Activated CD4-positive, CD25-positive, alpha-beta regulatory T cell (primary cell): ENCODE measurements around the gene MRPL49.
A peak's percentile ranks its signal among the peaks of the same experiment; 100 is the strongest.

Source experiments
- DNase-seq, 4 experiments: peaks; one replicate each; lab custom pipeline; 2025; lab: John Stamatoyannopoulos, UW

Gene MRPL49

GRCh38 chr11:65102142-65103095 is 19.7 kb upstream of the MRPL49 start:
- DNase-seq, result no peak

GRCh38 chr11:65103476-65103875 is 18.6 kb upstream of the MRPL49 start:
- no peak for DNase-seq

DNA sequence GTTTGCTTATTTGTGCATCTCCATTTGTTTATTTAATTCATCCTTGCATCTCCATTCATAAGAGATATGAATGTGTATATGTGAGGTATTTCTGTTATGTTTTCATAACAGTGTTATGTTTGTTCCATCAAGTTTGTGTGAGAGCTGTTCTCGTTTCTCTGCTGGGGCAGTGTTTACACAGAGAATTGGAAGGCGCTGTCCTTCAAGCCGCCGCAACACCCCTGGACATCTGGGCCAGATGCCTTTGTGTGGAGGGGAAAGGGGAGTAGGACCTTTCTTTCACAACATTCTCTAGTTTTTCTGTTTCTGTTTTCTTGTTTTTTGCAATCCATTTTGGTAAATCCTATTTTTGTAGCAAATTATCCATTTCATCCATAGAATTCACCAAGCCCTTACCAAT is 17.5 kb upstream of the MRPL49 start:
- DNase-seq, result no peak

DNA sequence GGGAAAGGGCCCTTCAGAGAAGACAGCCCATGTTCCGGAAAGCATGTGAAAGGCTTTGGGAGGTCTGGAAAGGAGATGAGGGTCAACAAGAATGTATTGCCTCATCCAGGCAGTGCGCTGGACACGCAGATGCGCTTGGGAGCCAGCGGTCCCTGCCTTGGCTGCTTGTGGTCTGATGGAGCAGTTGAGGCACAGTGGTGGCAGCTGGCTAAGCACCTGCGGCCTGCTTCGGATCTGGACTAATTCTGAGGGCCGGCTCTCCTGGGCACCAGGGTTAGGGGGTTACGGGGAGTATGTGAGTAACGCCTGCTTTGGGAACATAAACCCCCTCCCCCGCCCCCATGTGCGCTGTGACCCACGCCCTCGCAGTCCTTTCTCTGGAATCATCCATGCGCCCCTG is 15.0 kb upstream of the MRPL49 start:
- DNase-seq, result no peak

DNA sequence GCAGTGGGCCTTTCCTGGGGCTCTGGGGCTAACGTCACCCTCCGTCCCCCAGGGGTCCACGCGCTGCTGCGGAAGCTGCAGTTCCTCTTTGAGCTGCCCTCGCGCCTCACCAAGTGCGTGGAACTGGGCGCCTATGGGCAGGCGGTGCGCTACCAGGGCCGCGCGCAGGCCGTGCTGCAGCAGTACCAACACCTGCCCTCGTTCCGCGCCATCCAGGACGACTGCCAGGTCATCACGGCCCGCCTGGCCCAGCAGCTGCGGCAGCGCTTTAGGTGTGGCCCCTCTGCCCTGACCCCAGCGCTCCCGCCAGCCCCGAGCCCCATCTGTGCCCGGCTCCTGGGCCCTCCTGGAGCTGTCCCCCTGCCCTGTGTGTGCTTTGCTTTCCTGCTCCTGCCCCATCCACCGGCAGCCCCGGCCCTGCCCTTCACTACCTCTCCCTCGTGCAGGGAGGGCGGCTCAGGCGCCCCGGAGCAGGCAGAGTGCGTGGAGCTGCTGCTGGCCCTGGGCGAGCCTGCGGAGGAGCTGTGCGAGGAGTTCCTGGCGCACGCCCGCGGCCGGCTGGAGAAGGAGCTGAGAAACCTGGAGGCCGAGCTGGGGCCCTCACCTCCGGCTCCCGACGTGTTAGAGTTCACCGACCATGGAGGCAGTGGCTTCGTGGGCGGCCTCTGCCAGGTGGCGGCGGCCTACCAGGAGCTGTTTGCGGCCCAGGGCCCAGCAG is 14.2 kb upstream of the MRPL49 start:
- DNase-seq, result no peak

GRCh38 chr11:65108469-65109123 is 13.5 kb upstream of the MRPL49 start:
- DNase-seq, result no peak

- DNase-seq, result no peak
These were observed 12.6 kb upstream of the MRPL49 start for GRCh38 chr11:65109231-65110198.

DNA sequence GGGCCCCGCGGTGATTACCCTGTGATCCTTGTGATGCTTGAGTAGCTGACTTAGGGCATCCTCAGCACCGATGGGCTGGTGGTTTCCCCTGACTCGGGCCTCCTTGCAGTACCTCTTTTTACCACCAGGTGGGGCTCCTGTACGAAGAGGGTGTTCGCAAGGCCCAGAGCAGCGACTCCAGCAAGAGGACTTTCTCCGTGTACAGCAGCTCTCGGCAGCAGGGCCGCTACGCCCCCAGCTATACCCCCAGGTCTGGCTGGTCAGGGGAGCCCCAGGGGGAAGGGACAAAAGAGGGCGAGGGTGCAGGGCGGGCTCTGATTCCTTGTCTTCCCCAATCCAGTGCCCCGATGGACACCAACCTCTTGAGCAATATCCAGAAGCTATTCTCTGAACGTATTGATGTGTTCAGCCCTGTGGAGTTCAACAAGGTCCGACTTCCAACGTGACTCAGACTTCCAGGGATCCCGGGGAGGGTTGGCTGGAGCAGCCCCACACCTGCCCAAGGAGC is 11.7 kb upstream of the MRPL49 start:
- DNase-seq, result peak; percentile 83 to 99 (median 92)

DNA sequence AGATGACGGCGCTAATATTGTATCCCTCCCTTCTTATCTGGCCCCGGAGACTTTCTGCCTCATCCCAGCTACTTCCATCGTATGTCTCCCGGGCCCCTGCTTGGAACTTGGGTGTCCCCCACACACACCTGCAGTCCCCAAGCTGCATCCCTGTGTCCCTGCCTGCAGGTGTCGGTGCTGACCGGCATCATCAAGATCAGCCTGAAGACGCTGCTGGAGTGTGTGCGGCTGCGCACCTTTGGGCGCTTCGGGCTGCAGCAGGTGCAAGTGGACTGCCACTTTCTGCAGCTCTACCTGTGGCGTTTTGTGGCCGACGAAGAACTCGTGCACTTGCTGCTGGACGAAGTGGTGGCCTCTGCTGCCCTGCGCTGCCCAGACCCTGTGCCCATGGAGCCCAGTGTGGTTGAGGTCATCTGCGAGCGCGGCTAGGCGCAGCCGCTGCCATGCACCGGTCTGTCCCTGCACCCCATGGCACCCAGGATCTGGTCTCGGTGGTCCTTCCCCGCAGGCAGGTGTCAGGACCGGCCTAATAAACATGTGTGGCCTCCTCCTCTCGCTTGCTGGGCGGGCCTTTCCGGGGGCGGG is 10.9 kb upstream of the MRPL49 start:
- no peak for DNase-seq

DNA sequence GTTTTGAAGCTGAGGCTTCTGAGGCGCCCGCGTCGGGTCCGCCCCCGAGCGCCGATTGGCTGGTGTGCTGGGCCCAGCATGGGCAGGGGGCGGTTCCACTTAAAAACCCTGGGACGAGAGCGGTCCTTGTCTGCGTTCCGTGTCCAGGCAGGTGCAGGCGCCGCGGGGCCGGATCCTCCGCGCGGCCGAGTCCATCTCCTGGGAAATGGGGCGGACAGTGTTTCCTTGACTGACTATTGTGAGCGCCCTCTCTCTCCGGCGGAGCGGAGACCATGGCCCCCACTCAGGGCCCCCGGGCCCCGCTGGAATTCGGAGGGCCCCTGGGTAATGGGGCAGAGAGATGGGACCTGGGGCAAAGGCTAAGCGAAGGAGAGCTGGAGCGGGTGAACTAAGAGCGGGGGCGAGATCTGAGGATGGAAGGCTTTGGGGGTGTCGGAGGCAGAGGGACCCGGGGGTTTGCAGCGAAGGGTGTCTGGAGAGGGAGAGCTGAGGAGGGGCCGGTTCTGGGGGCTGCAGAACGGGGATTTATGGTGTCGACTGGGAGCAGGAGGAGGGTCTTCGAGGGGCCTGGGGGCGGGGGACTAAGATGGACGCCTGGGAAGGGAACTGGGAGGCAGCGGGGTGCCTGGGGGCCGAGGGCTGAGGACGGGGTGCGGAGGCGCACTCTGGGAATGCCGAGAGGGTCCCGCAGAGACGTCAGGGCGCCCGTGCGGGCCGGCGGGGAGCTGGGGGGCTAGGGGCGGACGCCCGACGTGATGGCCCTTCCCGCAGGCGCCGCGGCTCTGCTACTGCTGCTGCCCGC is 10.2 kb upstream of the MRPL49 start, which contains the start of gene TM7SF2:
Gene TM7SF2, plus strand, starts transcription at position 129 of the 802 bp plus-strand sequence. Its CDS starts 144 bp downstream, at position 273.
- peak; percentile 78 to 92 (median 84) for DNase-seq

DNA sequence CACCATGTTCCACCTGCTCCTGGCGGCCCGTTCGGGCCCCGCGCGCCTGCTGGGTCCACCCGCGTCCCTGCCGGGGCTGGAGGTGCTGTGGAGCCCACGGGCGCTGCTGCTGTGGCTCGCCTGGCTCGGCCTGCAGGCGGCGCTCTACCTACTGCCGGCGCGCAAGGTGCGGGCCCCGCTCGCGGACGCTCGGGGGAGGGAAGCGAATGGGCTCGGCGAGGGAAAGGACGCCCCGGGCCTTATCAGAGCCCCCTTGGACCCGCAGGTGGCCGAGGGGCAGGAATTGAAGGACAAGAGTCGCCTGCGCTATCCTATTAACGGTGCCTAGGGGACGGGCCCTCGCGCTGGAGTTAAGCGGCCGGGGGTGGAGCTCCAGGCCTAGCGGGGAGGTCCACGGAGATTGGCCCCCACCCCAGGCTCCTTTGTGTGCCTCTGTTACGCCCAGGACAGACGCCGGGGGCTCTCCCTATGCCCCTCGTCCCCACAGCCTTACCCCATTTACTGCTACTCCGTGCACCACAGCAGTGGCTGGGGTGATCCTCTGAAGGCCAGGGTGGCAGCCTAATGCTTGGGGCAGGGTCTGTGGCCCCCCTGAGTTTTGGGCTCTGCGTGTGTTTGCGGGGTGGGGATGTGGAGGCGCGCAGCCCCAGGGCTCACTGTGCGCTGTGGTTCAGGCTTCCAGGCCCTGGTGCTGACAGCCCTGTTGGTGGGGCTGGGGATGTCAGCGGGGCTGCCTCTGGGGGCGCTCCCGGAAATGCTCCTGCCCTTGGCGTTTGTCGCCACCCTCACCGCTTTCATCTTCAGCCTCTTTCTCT is 9.4 kb upstream of the MRPL49 start:
- DNase-seq, result peak; percentile 44 to 70 (median 61)

- no peak for DNase-seq
These were observed 8.8 kb upstream of the MRPL49 start for GRCh38 chr11:65113361-65113756.

DNA sequence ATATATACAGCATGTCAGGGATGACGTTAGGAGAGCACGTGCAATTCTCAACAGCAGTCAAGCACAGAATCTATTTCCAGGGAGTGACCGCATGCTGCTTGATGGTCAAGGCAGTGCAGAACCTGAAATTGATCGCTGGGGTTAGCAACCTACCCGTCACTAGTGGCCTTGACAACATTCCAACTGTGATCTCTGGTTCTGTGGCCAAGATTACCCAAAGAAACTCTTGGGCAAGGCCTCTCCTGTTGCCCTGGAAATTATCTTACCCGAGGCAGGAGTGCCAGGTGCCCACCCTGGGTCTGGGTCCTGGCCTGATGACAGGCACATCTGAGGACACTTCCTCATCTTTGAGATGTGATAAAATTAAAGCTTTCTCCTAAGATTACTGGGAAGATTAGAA is 8.3 kb upstream of the MRPL49 start:
- no peak for DNase-seq

- DNase-seq, result no peak
These were observed 7.5 kb upstream of the MRPL49 start for GRCh38 chr11:65114538-65115171.

DNA sequence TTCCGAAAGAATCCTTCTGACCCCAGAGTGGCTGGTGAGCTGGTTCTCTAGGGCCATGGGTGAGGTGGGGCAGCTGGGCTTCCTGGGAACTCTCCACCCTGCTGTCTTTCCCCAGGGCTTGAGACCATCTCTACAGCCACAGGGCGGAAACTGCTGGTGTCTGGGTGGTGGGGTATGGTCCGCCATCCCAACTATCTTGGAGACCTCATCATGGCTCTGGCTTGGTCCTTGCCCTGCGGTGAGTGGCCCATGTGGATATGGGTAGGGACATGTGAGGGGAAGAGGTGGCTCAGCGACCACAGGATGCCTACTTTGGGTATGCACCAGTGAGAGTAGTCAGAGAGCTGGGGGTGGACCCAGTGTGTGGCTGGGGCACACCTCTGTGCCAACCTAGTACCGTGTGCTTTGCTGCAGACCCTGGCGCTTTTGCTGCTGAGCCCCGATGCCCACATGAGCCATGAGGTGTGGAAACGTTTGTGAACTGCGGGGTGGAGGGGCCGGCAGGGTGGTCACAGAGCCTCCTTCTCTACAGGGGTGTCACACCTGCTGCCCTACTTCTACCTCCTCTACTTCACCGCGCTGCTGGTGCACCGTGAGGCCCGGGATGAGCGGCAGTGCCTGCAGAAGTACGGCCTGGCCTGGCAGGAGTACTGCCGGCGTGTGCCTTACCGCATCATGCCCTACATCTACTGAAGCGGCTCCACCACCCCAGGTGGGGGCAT is 6.6 kb upstream of the MRPL49 start:
- no peak for DNase-seq

DNA sequence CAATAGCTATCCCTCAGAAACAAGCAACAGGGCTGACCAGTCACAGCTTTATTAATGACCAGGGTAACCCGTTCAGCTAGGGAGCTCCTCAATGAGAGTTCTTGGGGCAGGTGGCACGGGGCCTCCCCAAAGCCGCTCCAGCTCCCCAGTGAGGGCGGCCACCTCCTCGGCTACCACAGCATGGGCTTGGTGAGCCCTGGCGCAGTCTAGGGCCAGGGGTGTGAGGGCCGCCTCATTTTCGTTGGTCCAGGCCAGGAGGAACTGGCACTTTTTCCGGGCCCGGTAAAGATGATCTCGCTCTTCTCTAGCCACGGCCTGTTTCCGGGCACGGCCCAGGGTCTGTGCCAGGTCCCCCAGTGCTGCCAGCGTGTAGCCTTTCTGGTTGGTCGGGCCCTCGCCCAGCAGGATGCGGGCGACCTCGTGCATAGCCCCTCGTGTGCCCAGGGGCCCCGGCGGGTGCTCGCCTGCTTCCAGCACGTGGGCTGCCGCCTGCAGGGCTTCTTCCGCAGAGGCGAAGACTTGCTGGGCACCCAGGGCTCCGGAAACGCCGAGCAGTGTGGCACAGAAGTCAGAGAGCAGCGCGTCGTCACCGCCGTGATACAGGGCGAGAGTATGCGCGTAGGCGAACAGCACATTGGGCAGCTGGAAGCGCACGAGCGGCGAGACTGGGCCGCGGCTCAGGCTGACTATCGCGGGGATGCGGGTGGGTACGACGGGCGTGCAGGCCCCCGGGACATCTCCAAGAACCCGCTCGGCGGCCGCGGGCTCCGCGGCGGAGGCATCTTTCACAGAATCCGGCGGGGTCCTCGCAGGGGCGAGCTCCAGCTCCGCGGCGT is 5.5 kb upstream of the MRPL49 start:
- peak in 3 of 4 experiments; percentile 32 to 39 (median 39) for DNase-seq
